Measurements from ENCODE around the gene CRYM. TPM values are rescaled to one million over a fixed set of nuclear protein-coding genes. Genes with fewer than 3 reads are reported as not detected.
"Not testable (repeated sequence)": the region's sequence is repeated elsewhere in the genome, so short reads cannot be mapped to it uniquely, and the experiment has no call there.

The CRYM gene
- total RNA-seq, 1 donor from 2014 or later: 9.3 TPM

- H3K36me3 ChIP-seq: no peaks in the 10 kb centered on the region
- H3K4me1 ChIP-seq: no peaks in the 10 kb centered on the region
- no peaks in the 10 kb centered on the region for H3K27me3 ChIP-seq (ENCODE audit: low read depth)
- ATAC-seq: no peak
- DNase-seq: no peak
- H3K4me3 ChIP-seq: no peak overlapping the region
- TF ChIP-seq, protein P1, sequence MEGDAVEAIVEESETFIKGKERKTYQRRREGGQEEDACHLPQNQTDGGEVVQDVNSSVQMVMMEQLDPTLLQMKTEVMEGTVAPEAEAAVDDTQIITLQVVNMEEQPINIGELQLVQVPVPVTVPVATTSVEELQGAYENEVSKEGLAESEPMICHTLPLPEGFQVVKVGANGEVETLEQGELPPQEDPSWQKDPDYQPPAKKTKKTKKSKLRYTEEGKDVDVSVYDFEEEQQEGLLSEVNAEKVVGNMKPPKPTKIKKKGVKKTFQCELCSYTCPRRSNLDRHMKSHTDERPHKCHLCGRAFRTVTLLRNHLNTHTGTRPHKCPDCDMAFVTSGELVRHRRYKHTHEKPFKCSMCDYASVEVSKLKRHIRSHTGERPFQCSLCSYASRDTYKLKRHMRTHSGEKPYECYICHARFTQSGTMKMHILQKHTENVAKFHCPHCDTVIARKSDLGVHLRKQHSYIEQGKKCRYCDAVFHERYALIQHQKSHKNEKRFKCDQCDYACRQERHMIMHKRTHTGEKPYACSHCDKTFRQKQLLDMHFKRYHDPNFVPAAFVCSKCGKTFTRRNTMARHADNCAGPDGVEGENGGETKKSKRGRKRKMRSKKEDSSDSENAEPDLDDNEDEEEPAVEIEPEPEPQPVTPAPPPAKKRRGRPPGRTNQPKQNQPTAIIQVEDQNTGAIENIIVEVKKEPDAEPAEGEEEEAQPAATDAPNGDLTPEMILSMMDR (IDR thresholded peaks at IDR 0.05): no peak
- H3K27ac ChIP-seq: no peak overlapping the region
- no peaks in the 10 kb centered on the region for H3K9me3 ChIP-seq
- intact Hi-C loops (cut with DNase I): no loop called here
Observed at GRCh38 chr16:21260870-21261791, 17.0 kb downstream of the CRYM start.

DNA sequence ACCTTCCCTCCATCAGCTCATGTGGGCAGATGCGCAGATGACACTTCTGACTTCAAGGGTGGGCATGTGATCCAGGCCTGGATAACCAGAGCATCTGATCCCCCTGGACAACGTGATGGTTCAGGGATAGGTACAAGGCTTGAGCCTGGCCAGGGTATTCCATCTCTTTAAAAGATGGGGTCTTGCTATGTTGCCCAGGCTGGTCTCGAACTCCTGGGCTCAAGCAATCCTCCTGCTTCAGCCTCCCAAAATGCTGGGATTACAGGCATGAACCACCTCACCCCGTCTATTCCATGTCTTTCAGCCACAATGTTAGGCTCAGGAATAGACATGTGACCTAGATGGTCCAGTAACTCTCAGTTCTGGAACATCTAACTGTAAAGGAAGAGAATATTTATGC is 20.8 kb downstream of the CRYM start:
- ATAC-seq (no peak), DNase-seq (no peak)
- intact Hi-C loops (cut with DNase I): no loop called here
- TF ChIP-seq, protein P1 (IDR thresholded peaks at IDR 0.05): no peak
- Histone ChIP-seq H3K27me3 (ENCODE audit: low read depth) (no peaks in the 10 kb centered on the region), H3K9me3 (no peaks in the 10 kb centered on the region), H3K36me3 (no peaks in the 10 kb centered on the region), H3K4me3 (no peak overlapping the region), H3K27ac (no peak overlapping the region), H3K4me1 (no peaks in the 10 kb centered on the region)

GRCh38 chr16:21256636-21257035 is 21.5 kb downstream of the CRYM start:
- no peaks in the 10 kb centered on the region for H3K4me1 ChIP-seq
- H3K9me3 ChIP-seq: no peaks in the 10 kb centered on the region
- TF ChIP-seq, protein P1 (IDR thresholded peaks at IDR 0.05): no peak
- intact Hi-C loops (cut with DNase I): no loop called here
- H3K27me3 ChIP-seq (ENCODE audit: low read depth): no peaks in the 10 kb centered on the region
- DNase-seq (no peak), ATAC-seq (no peak)
- H3K36me3 ChIP-seq: no peaks in the 10 kb centered on the region
- no peak overlapping the region for H3K4me3 ChIP-seq
- no peak overlapping the region for H3K27ac ChIP-seq

DNA sequence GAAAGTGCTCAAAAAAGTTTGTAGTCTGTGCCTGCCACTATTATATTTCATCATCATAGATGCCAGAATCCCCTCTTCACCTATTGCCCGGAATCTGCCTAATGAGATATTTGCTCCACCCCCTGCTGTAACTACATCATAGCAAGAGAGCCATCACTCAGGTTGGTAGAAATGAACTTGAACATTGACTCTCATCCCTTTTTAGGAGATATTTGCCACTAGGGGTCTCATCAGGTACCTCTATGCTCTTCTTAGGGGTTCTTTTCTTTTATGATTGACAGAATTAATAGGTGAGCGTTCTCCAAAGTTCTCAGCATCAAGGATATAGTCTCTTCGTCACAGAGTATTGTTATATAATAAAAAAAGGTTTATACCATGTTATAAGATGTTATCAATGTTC is 24.6 kb downstream of the CRYM start:
- Histone ChIP-seq H3K4me1 (no peaks in the 10 kb centered on the region), H3K27ac (no peak overlapping the region), H3K9me3 (no peaks in the 10 kb centered on the region), H3K4me3 (no peak overlapping the region), H3K36me3 (no peaks in the 10 kb centered on the region), H3K27me3 (ENCODE audit: low read depth) (peaks cover 6% of the 10 kb centered on the region)
- DNase-seq (no peak), ATAC-seq (no peak)
- TF ChIP-seq, protein P1 (IDR thresholded peaks at IDR 0.05): no peak
- intact Hi-C loops (cut with DNase I): no loop called here

- Histone ChIP-seq H3K27me3 (ENCODE audit: low read depth) (peaks cover 6% of the 10 kb centered on the region), H3K4me3 (no peak overlapping the region), H3K27ac (no peak overlapping the region), H3K4me1 (no peaks in the 10 kb centered on the region), H3K9me3 (no peaks in the 10 kb centered on the region), H3K36me3 (no peaks in the 10 kb centered on the region)
- intact Hi-C loops (cut with DNase I): no loop called here
- ATAC-seq (no peak), DNase-seq (no peak)
- TF ChIP-seq, protein P1 (IDR thresholded peaks at IDR 0.05): no peak
Observed at GRCh38 chr16:21250072-21250923, 27.8 kb downstream of the CRYM start.

DNA sequence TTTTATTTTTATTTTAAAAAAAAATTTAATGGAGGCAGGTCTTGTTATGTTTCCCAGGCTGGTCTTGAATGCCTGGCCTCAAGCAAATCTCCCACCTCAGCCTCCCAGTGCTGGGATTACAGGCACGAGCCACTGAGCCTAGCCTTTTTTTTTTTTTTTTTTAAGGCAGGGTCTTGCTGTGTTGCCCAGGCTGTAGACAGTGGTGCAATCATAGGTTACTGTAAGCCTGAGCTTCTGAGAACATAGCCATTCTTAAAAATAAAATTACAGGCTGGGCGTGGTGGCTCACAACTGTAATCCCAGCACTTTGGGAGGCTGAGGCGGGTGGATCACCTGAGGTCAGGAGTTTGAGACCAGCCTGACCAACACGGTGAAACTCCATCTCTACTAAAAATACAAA is 29.9 kb downstream of the CRYM start:
- H3K9me3 ChIP-seq; DNase-seq; H3K27ac ChIP-seq; H3K27me3 ChIP-seq (ENCODE audit: low read depth); H3K4me1 ChIP-seq; ATAC-seq; H3K36me3 ChIP-seq; H3K4me3 ChIP-seq; intact Hi-C loops (cut with DNase I): not testable (repeated sequence)

Measured in lower lobe of right lung (tissue), 2 donors.